Skeletal muscle satellite cell (primary cell): Measurements from ENCODE around the gene SLC6A13.

Source experiments
- H3K27me3 ChIP-seq: 2 replicates; pipeline ENCODE4 v1.7.0; 2013; ENCODE audit warnings: low read length; ENCODE audit not compliant: control insufficient read depth, insufficient read depth
- H3K36me3 ChIP-seq: 2 replicates; pipeline ENCODE4 v1.7.0; 2013; ENCODE audit warnings: mild to moderate bottlenecking, control low read depth, low read length; ENCODE audit not compliant: insufficient read depth
- H3K4me1 ChIP-seq: 2 replicates; pipeline ENCODE4 v1.7.0; 2013; ENCODE audit warnings: low read length; ENCODE audit not compliant: control insufficient read depth, insufficient read depth
- H3K4me2 ChIP-seq: 2 replicates; pipeline ENCODE4 v1.7.0; 2013; ENCODE audit warnings: mild to moderate bottlenecking, low read length
- H3K4me3 ChIP-seq: 2 replicates; pipeline ENCODE4 v1.7.0; 2013; ENCODE audit warnings: low read length
- H3K9ac ChIP-seq: 2 replicates; pipeline ENCODE4 v1.7.0; 2013; ENCODE audit warnings: mild to moderate bottlenecking, low read depth, low read length, moderate library complexity
- H3K9me3 ChIP-seq: replicated peaks from 2 replicates; pipeline ENCODE4 v1.7.0; 2013; ENCODE audit warnings: mild to moderate bottlenecking, control low read depth, low read length

SLC6A13 gene

GRCh38 chr12:180445-180844, 82.2 kb downstream of the SLC6A13 start:
- no peaks in the 10 kb centered on the region for H3K9me3 ChIP-seq

GRCh38 chr12:179885-180284, 82.8 kb downstream of the SLC6A13 start:
- Histone ChIP-seq H3K27me3 (peaks cover 33% of the 10 kb centered on the region), H3K36me3 (no peaks in the 10 kb centered on the region), H3K4me2 (no peak overlapping the region), H3K4me1 (peaks cover 18% of the 10 kb centered on the region), H3K9ac (no peak overlapping the region), H3K4me3 (no peak overlapping the region), H3K9me3 (no peaks in the 10 kb centered on the region)

More at GRCh38 chr12:180445-180844, 82.2 kb downstream of the SLC6A13 start:
- Histone ChIP-seq H3K4me3 (no peak overlapping the region), H3K4me1 (peaks cover 18% of the 10 kb centered on the region), H3K36me3 (no peaks in the 10 kb centered on the region), H3K4me2 (no peak overlapping the region), H3K9ac (no peak overlapping the region), H3K27me3 (peaks cover 32% of the 10 kb centered on the region)

GRCh38 chr12:179131-179884, 83.3 kb downstream of the SLC6A13 start:
- Histone ChIP-seq H3K4me1 (peaks cover 18% of the 10 kb centered on the region), H3K9ac (no peak overlapping the region)

DNA sequence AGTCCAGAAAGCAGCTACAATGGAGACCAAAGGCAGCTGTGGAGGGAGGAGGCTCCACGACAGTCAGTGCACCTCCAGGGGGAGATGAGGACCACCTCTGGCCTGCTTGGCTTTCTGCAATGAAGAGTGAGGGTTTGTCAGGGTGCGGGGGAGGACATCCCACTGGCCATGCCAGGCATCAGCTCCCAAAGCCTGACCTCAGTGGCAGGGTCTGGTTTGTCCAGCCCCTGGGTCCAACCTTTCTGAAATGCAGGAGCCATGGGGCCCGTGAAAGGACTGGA, 83.9 kb downstream of the SLC6A13 start:
- no peaks in the 10 kb centered on the region for H3K36me3 ChIP-seq
- no peak overlapping the region for H3K4me3 ChIP-seq
- no peak overlapping the region for H3K9ac ChIP-seq
- H3K9me3 ChIP-seq, result no peaks in the 10 kb centered on the region
- peaks cover 18% of the 10 kb centered on the region for H3K4me1 ChIP-seq
- no peak overlapping the region for H3K4me2 ChIP-seq
- H3K27me3 ChIP-seq, result peaks cover 41% of the 10 kb centered on the region

More at GRCh38 chr12:179131-179884, 83.3 kb downstream of the SLC6A13 start:
- H3K4me2 ChIP-seq, result no peak overlapping the region
- H3K9me3 ChIP-seq, result no peaks in the 10 kb centered on the region
- H3K4me3 ChIP-seq, result no peak overlapping the region
- no peaks in the 10 kb centered on the region for H3K36me3 ChIP-seq
- peaks cover 36% of the 10 kb centered on the region for H3K27me3 ChIP-seq

- Histone ChIP-seq H3K36me3 (no peaks in the 10 kb centered on the region), H3K4me3 (no peak overlapping the region), H3K27me3 (peaks cover 47% of the 10 kb centered on the region), H3K9me3 (no peaks in the 10 kb centered on the region), H3K4me2 (no peak overlapping the region), H3K4me1 (peaks cover 18% of the 10 kb centered on the region), H3K9ac (no peak overlapping the region)
Observed at GRCh38 chr12:177980-178828, 84.4 kb downstream of the SLC6A13 start.

DNA sequence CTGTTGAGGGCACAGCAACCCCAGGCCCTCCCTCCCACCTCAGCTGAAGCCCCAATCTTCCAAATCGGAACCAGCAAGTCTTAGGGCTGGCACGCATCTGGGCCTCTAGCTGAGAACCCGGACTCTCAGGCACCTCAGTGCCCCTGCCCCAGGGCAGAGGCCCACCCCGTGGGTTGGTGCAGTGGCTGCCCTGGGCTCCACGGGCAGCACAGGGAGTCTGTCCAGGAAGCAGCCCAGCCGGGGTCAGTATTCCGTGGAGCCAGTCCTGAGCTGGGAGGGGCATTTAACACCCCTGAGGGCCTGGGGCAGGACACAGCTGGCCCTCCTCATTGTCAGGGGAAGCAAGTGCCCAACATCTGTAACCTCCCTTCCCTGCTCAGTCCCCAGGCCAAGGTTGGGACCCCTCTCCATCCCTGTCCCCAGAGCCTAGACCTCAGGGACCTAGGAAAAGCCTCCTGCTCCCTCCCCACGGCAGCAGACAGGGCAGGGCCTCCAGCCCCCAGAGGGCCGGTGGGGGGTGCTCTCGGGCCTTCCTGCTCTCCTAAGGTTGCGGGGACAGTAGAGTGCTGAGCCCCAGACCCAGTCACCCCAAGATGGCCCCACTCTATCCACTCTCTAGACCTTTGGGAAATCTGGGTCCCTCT, 85.2 kb downstream of the SLC6A13 start:
- Histone ChIP-seq H3K36me3 (no peaks in the 10 kb centered on the region), H3K9ac (no peak overlapping the region), H3K9me3 (no peaks in the 10 kb centered on the region), H3K4me3 (no peak overlapping the region), H3K4me2 (no peak overlapping the region), H3K27me3 (peaks cover 53% of the 10 kb centered on the region), H3K4me1 (peaks cover 16% of the 10 kb centered on the region)

DNA sequence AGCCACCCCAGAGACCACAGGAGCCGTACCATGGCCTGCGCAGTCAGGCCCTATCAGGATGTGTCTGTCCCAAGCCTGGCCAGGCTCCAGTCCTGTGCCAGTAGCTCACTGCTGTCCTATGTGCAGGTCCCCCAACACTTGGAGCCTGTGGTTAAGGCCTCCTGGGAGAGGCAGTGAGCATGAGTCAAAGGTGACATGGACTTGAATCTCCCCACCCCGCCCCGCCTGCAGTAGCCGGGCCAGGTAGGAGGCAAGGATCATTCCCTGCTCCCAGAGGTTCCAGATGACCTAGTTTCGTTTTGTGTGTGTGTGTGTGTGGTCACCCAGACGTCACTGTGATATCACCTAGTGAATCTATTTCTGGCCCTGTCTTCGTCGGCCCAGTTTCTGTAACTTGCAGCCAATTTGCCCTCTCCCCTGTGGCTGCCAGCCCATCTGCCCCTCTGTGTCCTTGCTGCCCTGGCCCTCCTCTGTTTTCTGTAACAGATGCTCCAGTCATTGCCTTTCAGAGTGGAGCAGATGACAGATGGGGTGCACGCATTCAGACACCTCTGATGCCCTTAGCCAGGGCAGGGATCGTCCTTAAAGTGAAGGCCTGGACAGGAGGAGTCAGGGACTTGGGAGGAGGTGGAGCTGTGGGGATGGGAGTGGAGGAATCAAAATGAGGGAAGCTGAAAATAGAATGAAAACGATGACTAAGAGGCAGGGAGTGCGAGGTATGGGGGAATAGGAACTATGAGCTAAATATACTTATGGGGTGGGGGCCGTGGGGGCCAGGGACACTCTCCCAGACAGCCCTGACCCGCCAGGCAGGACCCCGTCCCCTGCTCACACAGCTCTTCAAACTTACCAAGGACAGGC, 86.1 kb downstream of the SLC6A13 start:
- H3K4me1 ChIP-seq, result peaks cover 10% of the 10 kb centered on the region
- H3K4me3 ChIP-seq, result no peak overlapping the region
- peaks cover 59% of the 10 kb centered on the region for H3K27me3 ChIP-seq
- no peaks in the 10 kb centered on the region for H3K36me3 ChIP-seq
- H3K9me3 ChIP-seq, result no peaks in the 10 kb centered on the region
- no peak overlapping the region for H3K9ac ChIP-seq
- H3K4me2 ChIP-seq, result no peak overlapping the region

GRCh38 chr12:175759-176158, 86.9 kb downstream of the SLC6A13 start:
- Histone ChIP-seq H3K4me2 (no peak overlapping the region), H3K9ac (no peak overlapping the region), H3K9me3 (no peaks in the 10 kb centered on the region), H3K4me1 (peaks cover 10% of the 10 kb centered on the region), H3K4me3 (no peak overlapping the region), H3K27me3 (peaks cover 65% of the 10 kb centered on the region), H3K36me3 (no peaks in the 10 kb centered on the region)

DNA sequence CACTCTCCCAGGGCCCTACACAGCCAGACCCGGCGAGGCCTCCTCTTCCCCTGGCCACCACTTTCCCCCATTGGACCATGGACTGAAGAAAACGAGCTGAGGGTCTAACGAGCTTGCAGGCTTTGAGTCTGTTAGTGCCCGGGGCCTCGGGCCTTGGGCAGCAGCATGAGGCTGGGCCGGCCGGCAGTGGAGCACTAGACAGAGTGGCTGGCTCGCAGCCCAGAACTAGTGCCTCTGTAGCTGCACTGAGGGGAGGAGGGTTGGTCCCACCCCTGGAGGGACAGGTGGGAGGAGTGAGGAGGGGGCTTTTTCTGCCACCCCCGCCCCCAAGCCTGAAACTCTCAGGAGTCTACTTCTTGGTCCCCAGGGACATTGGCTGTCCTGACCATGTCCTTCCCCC, 87.4 kb downstream of the SLC6A13 start:
- no peaks in the 10 kb centered on the region for H3K9me3 ChIP-seq
- peaks cover 68% of the 10 kb centered on the region for H3K27me3 ChIP-seq
- H3K4me3 ChIP-seq, result no peak overlapping the region
- H3K9ac ChIP-seq, result no peak overlapping the region
- peaks cover 10% of the 10 kb centered on the region for H3K4me1 ChIP-seq
- no peak overlapping the region for H3K4me2 ChIP-seq
- no peaks in the 10 kb centered on the region for H3K36me3 ChIP-seq

DNA sequence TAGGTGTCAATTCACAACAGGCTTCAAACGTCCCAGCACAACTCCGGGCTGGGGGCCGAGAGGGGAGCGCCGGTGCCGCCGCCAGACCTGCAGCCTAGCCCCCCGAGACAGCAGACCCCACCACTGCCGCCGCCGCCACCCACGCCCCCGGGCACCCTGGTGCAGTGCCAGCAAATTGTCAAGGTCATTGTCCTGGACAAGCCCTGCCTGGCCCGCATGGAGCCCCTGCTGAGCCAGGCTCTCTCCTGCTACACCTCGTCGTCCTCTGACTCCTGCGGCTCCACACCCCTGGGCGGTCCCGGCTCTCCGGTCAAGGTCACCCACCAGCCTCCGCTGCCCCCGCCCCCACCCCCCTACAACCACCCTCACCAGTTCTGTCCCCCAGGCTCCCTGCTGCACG, 88.0 kb downstream of the SLC6A13 start:
- H3K9me3 ChIP-seq, result no peaks in the 10 kb centered on the region
- no peak overlapping the region for H3K4me2 ChIP-seq
- H3K4me3 ChIP-seq, result no peak overlapping the region
- peaks cover 68% of the 10 kb centered on the region for H3K27me3 ChIP-seq
- no peak overlapping the region for H3K9ac ChIP-seq
- H3K4me1 ChIP-seq, result peaks cover 10% of the 10 kb centered on the region
- H3K36me3 ChIP-seq, result no peaks in the 10 kb centered on the region

DNA sequence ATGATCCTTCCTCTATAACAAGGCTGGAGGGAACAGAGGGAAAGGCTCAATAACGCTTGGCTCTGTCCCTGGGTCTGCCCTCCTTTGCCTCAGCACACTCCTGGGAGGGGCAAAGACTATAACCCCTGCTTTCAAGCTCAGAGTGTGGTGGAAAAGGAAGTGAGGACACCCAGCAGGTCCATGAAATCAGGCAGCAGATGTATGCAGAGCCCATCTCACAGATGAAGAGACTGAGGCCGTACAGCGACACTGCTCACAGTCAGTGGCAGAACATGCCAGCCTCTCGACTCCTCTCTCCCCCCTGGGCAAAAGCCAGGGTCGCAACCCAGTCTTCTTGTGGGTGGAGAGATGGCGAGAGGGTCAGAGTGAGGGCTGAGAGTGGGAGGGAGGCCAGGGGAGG, 88.5 kb downstream of the SLC6A13 start:
- no peak overlapping the region for H3K4me3 ChIP-seq
- no peak overlapping the region for H3K4me2 ChIP-seq
- no peaks in the 10 kb centered on the region for H3K36me3 ChIP-seq
- H3K4me1 ChIP-seq, result peaks cover 10% of the 10 kb centered on the region
- H3K9me3 ChIP-seq, result no peaks in the 10 kb centered on the region
- H3K27me3 ChIP-seq, result peaks cover 72% of the 10 kb centered on the region
- H3K9ac ChIP-seq, result no peak overlapping the region
